NCI-H345 treated with DMSO at 0.1 percent for 48 hours (cell line): Measurements from ENCODE around the gene MED12L.

ENCODE experiments used
- DNase-seq: peaks from one replicate; lab custom pipeline; 2025; ENCODE audit not compliant: unreplicated experiment; lab: John Stamatoyannopoulos, UW

The MED12L gene

GRCh38 chr3:151483961-151484520 is 398.6 kb downstream of the MED12L start:
- DNase-seq = no peak
